ENCODE results near the gene EZH2. TPM values are rescaled to one million over a fixed set of nuclear protein-coding genes. Genes with fewer than 3 reads are reported as not detected.

EZH2 gene
- total RNA-seq, 1 donor from 2014 or later = 0.99 TPM

DNA sequence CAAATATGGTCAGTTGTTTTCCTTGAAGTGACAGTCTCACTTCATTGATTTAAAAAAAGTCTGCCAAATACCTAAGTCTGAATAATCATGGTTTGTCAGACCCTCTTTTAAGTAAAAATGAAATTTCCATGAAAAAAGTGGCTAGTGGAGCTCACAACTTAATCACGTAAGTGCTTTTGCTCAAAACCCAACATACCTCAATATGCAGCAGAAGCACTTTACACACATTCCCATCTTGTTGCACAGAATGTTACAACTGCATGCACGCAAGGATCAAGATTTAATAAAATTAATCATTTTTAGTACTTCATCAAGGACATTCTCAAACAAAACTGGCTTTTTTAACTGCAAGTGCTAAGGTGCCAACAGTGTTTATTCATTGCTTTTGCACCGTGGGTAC lies 21.6 kb downstream of the EZH2 start:
- no peak overlapping the region for H3K4me3 ChIP-seq

DNA sequence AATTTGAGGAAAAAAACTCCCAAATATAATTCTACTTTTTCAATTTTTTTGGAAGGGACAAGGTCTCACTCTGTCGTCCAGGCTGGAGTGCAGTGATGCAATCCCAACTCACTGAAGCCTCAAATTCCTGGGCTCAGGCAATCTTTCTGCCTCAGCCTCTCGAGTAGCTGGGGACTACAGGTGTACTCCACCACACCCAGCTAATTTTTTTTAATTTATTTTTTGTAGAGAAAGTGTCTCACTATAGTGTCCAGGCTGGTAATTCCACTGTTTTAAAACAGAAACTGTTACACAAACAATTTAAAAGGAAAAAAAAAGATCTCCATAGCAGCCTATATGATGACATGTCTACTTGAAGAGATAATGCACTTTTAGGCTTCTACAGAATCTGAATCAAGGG lies 25.6 kb downstream of the EZH2 start:
- intact Hi-C loops (cut with micrococcal nuclease) = no loop called here
- TF ChIP-seq, protein P1, sequence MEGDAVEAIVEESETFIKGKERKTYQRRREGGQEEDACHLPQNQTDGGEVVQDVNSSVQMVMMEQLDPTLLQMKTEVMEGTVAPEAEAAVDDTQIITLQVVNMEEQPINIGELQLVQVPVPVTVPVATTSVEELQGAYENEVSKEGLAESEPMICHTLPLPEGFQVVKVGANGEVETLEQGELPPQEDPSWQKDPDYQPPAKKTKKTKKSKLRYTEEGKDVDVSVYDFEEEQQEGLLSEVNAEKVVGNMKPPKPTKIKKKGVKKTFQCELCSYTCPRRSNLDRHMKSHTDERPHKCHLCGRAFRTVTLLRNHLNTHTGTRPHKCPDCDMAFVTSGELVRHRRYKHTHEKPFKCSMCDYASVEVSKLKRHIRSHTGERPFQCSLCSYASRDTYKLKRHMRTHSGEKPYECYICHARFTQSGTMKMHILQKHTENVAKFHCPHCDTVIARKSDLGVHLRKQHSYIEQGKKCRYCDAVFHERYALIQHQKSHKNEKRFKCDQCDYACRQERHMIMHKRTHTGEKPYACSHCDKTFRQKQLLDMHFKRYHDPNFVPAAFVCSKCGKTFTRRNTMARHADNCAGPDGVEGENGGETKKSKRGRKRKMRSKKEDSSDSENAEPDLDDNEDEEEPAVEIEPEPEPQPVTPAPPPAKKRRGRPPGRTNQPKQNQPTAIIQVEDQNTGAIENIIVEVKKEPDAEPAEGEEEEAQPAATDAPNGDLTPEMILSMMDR (IDR thresholded peaks at IDR 0.05; ENCODE audit: borderline replicate concordance) = no peak
- no peaks in the 10 kb centered on the region for H3K4me1 ChIP-seq

More for the DNA sequence above, 21.6 kb downstream of the EZH2 start:
- TF ChIP-seq, protein P1 (IDR thresholded peaks at IDR 0.05; ENCODE audit: borderline replicate concordance) = no peak
- H3K27ac ChIP-seq (replicated peaks) = no peak overlapping the region
- intact Hi-C loops (cut with micrococcal nuclease) = no loop called here
- H3K4me1 ChIP-seq = no peaks in the 10 kb centered on the region
- no peak for DNase-seq
- peaks cover 6% of the 10 kb centered on the region for H3K9me3 ChIP-seq (replicated peaks)
- H3K36me3 ChIP-seq = no peaks in the 10 kb centered on the region
- H3K27me3 ChIP-seq (ENCODE audit: low read depth) = no peaks in the 10 kb centered on the region

DNA sequence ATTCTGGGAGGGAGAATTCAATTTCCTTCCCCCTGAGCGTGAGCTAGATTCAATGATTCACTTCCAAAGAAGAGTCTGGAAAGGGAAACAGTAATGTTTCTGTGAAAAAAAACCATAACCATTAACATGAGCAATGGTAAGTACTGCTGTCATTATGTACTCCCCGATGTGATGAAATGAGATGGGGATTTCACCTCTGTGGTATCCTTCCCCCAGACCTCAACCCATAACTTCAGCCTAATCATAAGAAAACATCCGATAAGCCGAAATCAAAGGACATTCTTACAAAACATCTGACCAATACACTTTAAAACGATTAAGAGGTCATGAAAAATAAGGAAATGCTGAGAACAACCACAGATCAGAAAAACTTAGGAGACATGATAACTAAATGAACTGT lies 27.2 kb downstream of the EZH2 start:
- no peak for DNase-seq
- Histone ChIP-seq H3K36me3 (no peaks in the 10 kb centered on the region), H3K4me3 (no peak overlapping the region), H3K27me3 (ENCODE audit: low read depth) (no peaks in the 10 kb centered on the region), H3K9me3 (replicated peaks) (no peaks in the 10 kb centered on the region), H3K4me1 (no peaks in the 10 kb centered on the region), H3K27ac (replicated peaks) (no peak overlapping the region)
- TF ChIP-seq, protein P1 (IDR thresholded peaks at IDR 0.05; ENCODE audit: borderline replicate concordance) = no peak
- intact Hi-C loops (cut with micrococcal nuclease) = no loop called here

More for the DNA sequence above, 25.6 kb downstream of the EZH2 start:
- no peak for DNase-seq
- Histone ChIP-seq H3K4me3 (no peak overlapping the region), H3K9me3 (replicated peaks) (no peaks in the 10 kb centered on the region), H3K36me3 (no peaks in the 10 kb centered on the region), H3K27ac (replicated peaks) (no peak overlapping the region), H3K27me3 (ENCODE audit: low read depth) (no peaks in the 10 kb centered on the region)

DNA sequence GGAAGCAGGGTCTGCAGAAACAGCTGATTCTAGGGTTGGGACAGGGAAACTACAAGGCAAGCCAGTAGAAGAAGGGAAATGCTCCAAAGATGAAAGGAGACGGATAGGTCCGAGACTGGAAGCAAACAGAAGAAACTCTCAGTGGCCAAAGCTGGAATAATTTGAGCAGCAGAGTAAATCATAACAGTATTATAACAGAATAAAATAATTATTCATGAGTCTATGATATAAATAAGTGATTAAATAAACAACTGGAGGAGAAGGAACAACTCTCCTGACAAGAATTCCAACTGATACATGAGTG lies 27.6 kb downstream of the EZH2 start:
- Histone ChIP-seq H3K27ac (replicated peaks) (no peak overlapping the region), H3K9me3 (replicated peaks) (no peaks in the 10 kb centered on the region), H3K4me3 (no peak overlapping the region), H3K27me3 (ENCODE audit: low read depth) (no peaks in the 10 kb centered on the region), H3K36me3 (no peaks in the 10 kb centered on the region), H3K4me1 (no peaks in the 10 kb centered on the region)
- intact Hi-C loops (cut with micrococcal nuclease) = no loop called here
- TF ChIP-seq, protein P1 (IDR thresholded peaks at IDR 0.05; ENCODE audit: borderline replicate concordance) = peak; percentile 10
- no peak for DNase-seq

DNA sequence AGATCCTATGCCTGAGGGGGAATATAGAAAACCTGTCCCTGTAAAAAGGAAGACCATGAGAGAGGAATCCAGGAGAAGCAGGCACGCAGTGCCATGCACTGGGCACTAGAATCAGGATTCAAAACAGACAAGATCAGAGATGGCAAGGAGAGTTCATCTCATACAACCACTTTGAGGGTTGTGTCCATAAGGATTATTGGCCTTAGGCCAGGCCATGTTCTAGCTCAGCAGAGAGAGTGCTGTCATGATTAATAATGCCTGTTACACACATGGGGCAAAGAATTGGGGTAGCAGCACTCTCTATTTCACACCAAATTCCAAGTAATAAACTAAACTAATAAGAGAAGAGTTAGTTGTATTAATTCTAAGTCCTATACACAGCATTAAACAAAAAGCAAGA lies 29.1 kb downstream of the EZH2 start:
- no peaks in the 10 kb centered on the region for H3K36me3 ChIP-seq
- no peaks in the 10 kb centered on the region for H3K27me3 ChIP-seq (ENCODE audit: low read depth)
- intact Hi-C loops (cut with micrococcal nuclease) = no loop called here
- TF ChIP-seq, protein P1 (IDR thresholded peaks at IDR 0.05; ENCODE audit: borderline replicate concordance) = no peak
- no peak for DNase-seq
- no peaks in the 10 kb centered on the region for H3K9me3 ChIP-seq (replicated peaks)
- no peak overlapping the region for H3K4me3 ChIP-seq
- no peaks in the 10 kb centered on the region for H3K4me1 ChIP-seq
- no peak overlapping the region for H3K27ac ChIP-seq (replicated peaks)

DNA sequence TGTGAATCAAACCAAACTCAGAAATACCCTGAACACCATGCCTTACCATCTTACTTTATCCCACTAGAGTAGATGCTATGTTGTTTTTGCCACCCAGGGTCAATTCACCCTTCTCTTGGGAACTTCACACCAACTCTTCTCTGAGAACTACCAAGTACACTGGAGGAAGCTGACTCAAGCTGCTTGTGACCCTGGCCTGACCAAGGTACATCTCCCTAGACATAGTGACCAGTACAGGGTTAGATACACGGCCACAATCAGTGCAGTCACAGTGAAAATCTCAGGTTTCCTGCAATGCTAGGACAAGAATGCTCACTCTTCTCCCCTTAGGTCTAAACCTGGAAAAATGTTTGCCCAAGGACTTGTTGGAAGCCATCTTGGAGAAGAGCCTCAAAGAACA lies 31.8 kb downstream of the EZH2 start:
- no peak overlapping the region for H3K27ac ChIP-seq (replicated peaks)
- H3K4me1 ChIP-seq = no peaks in the 10 kb centered on the region
- no peaks in the 10 kb centered on the region for H3K9me3 ChIP-seq (replicated peaks)
- no peaks in the 10 kb centered on the region for H3K36me3 ChIP-seq
- H3K4me3 ChIP-seq = no peak overlapping the region
- DNase-seq = no peak
- TF ChIP-seq, protein P1 (IDR thresholded peaks at IDR 0.05; ENCODE audit: borderline replicate concordance) = no peak
- no peaks in the 10 kb centered on the region for H3K27me3 ChIP-seq (ENCODE audit: low read depth)
- intact Hi-C loops (cut with micrococcal nuclease) = no loop called here
